ENCODE results near the gene DCHS2.

The DCHS2 gene

DNA sequence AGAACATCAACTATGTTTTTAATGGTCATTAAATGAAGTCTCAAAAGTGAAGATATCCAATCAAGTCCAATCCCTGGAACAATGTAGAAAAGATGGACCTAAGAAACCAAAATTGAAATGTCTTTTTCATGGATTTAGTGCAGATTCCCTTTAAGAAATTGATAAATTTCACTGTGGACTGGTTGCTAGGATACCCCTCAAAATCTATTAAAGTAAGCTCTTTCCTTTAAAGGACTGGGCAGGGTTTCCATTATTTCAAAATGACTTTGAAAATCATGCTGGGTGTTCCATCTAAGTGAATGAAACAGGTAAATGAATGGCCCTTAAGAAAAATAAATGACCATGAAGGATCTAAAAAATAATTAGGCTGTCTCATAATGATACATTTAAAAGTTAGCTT, 30.0 kb upstream of the DCHS2 start:
- no peak for TF ChIP-seq CTCF (IDR thresholded peaks at IDR 0.05; ENCODE audit: insufficient read depth, low read length, missing control alignments)
- no peak for DNase-seq (ENCODE audit: low read depth, low spot score)
- H3K4me3 ChIP-seq (ENCODE audit: low read depth, low read length), result no peak overlapping the region
- ChIA-PET POLR2A (no interaction called here), CTCF (no interaction called here)

- CTCF ChIA-PET, result no interaction called here
- DNase-seq (ENCODE audit: low read depth, low spot score), result no peak
- POLR2A ChIA-PET, result no interaction called here
- H3K4me3 ChIP-seq (ENCODE audit: low read depth, low read length), result no peak overlapping the region
- TF ChIP-seq CTCF (IDR thresholded peaks at IDR 0.05; ENCODE audit: insufficient read depth, low read length, missing control alignments), result no peak
Measured at GRCh38 chr4:154519214-154519613, 27.6 kb upstream of the DCHS2 start.

DNA sequence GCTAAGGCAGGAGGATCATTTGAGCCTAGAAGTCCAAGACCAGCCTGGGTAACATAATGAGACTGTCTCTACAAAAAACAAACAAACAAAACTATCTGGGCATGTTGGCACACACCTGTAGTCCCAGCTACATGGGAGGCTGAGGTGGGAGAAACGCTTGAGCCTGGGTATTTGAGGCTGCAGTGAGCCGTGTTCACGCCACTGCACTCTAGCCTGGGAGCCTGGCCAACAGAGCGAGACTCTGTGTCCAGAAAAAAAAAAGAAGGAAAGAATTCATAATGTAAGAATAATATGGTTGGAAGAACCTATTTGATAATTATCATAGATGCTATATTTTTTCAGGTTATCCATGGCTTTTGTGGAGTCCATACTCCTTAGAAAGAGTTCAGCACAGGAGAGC, 26.0 kb upstream of the DCHS2 start:
- ChIA-PET POLR2A (no interaction called here), CTCF (interaction anchor here (1.5 kb wide), 1 partner anchor 11 kb away, joined by 4 read pairs; no protein-coding TSS in a partner anchor)
- no peak overlapping the region for H3K4me3 ChIP-seq (ENCODE audit: low read depth, low read length)
- TF ChIP-seq CTCF (IDR thresholded peaks at IDR 0.05; ENCODE audit: insufficient read depth, low read length, missing control alignments), result no peak
- DNase-seq (ENCODE audit: low read depth, low spot score), result no peak

GRCh38 chr4:154516318-154517029, 24.9 kb upstream of the DCHS2 start:
- ChIA-PET CTCF (interaction anchor here (1.1 to 1.5 kb wide), 2 partner anchors 10 to 30 kb away, joined by 3 to 4 read pairs; no protein-coding TSS in a partner anchor), POLR2A (no interaction called here)

DNA sequence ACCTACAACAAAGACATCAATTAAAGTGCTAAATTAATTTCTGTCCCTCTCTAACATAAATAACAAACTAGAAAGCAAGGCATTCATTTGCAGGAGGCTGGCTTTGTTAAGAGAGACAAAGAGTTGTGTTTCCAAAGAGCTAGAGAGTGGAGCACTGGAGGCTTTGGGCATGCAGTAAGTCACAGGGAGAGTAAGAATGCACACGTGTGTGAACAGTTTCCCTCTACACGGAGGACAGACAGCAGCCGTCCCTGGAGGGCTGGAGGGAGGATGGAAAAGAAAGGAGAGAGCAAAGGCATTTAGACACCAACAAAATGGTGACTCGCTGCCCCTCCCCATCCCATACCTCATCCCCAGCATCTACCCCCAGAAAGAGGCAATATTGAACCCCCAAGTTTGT, 20.4 kb upstream of the DCHS2 start:
- H3K4me3 ChIP-seq (ENCODE audit: low read depth, low read length), result no peak overlapping the region
- no peak for DNase-seq (ENCODE audit: low read depth, low spot score)
- TF ChIP-seq CTCF (IDR thresholded peaks at IDR 0.05; ENCODE audit: insufficient read depth, low read length, missing control alignments), result no peak
- ChIA-PET POLR2A (no interaction called here), CTCF (no interaction called here)

More at GRCh38 chr4:154516318-154517029, 24.9 kb upstream of the DCHS2 start:
- TF ChIP-seq CTCF (IDR thresholded peaks at IDR 0.05; ENCODE audit: insufficient read depth, low read length, missing control alignments), result no peak
- DNase-seq (ENCODE audit: low read depth, low spot score), result no peak
- H3K4me3 ChIP-seq (ENCODE audit: low read depth, low read length), result no peak overlapping the region

- CTCF ChIA-PET, result interaction anchor here (0.6 kb wide), 1 partner anchor 39 kb away, joined by 3 read pairs; the partner anchor contains the start of gene PLRG1
Measured at GRCh38 chr4:154511548-154511947, 19.9 kb upstream of the DCHS2 start.

More at GRCh38 chr4:154511548-154511947, 19.9 kb upstream of the DCHS2 start:
- no peak for TF ChIP-seq CTCF (IDR thresholded peaks at IDR 0.05; ENCODE audit: insufficient read depth, low read length, missing control alignments)
- DNase-seq (ENCODE audit: low read depth, low spot score), result no peak
- POLR2A ChIA-PET, result no interaction called here
- H3K4me3 ChIP-seq (ENCODE audit: low read depth, low read length), result no peak overlapping the region
